ENCODE data around the gene ABR.

ABR gene

GRCh38 chr17:970364-970763 lies 209.4 kb downstream of the ABR start:
- no peaks in the 10 kb centered on the region for H3K36me3 ChIP-seq (ENCODE audit: insufficient read depth, low read length)
- H3K4me2 ChIP-seq (ENCODE audit: low read length), result peak overlapping the region; percentile 79
- H3K4me3 ChIP-seq (ENCODE audit: low read length), result no peak overlapping the region
- H3K27me3 ChIP-seq (ENCODE audit: control insufficient read depth, insufficient read depth, low read length), result peaks cover 7% of the 10 kb centered on the region
- no peak overlapping the region for H3K9ac ChIP-seq (ENCODE audit: low read depth, low read length)
- H3K4me1 ChIP-seq (ENCODE audit: control insufficient read depth, insufficient read depth, low read length), result peaks cover 14% of the 10 kb centered on the region
- no peaks in the 10 kb centered on the region for H3K9me3 ChIP-seq (replicated peaks; ENCODE audit: low read length)

DNA sequence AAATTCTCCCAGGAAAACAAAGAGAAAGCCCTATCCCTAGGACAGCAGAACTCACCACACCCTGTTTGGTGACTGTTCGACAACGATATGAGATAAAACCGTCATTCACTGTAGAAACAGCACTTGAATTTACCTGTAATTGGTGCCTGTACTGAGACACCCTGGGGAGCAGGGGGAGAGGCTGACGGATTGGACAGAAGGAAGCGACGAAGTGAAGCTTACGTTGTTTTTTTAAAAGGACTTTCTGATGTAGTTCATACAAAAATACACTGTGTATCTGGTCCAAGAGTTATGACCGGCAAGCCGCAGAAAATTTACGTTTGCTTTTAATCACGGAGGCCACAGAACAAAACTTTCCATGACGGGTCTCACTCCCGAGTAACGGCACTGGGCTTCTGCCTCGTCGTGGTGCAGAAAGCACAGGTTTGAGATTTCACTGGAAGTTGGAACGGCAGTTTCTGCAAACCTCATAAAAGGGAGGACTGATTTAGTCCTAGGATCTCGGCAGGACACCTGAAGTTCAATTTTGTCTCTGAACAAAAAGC lies 209.9 kb downstream of the ABR start:
- Histone ChIP-seq H3K4me2 (ENCODE audit: low read length) (peak overlapping the region; percentile 79), H3K4me3 (ENCODE audit: low read length) (peak overlapping the region; percentile 58), H3K9ac (ENCODE audit: low read depth, low read length) (peak overlapping the region; percentile 30)

GRCh38 chr17:968812-969730 lies 210.7 kb downstream of the ABR start:
- Histone ChIP-seq H3K4me2 (ENCODE audit: low read length) (peak overlapping the region; percentile 79), H3K27me3 (ENCODE audit: control insufficient read depth, insufficient read depth, low read length) (peaks cover 11% of the 10 kb centered on the region), H3K4me1 (ENCODE audit: control insufficient read depth, insufficient read depth, low read length) (peaks cover 14% of the 10 kb centered on the region), H3K9me3 (replicated peaks; ENCODE audit: low read length) (no peaks in the 10 kb centered on the region), H3K4me3 (ENCODE audit: low read length) (peak overlapping the region; percentile 58), H3K36me3 (ENCODE audit: insufficient read depth, low read length) (no peaks in the 10 kb centered on the region), H3K9ac (ENCODE audit: low read depth, low read length) (peak overlapping the region; percentile 30)

More for the DNA sequence above, 209.9 kb downstream of the ABR start:
- Histone ChIP-seq H3K27me3 (ENCODE audit: control insufficient read depth, insufficient read depth, low read length) (peaks cover 7% of the 10 kb centered on the region), H3K4me1 (ENCODE audit: control insufficient read depth, insufficient read depth, low read length) (peaks cover 14% of the 10 kb centered on the region), H3K9me3 (replicated peaks; ENCODE audit: low read length) (no peaks in the 10 kb centered on the region), H3K36me3 (ENCODE audit: insufficient read depth, low read length) (no peaks in the 10 kb centered on the region)

GRCh38 chr17:967122-967521 lies 212.7 kb downstream of the ABR start:
- Histone ChIP-seq H3K4me3 (ENCODE audit: low read length) (no peak overlapping the region), H3K9me3 (replicated peaks; ENCODE audit: low read length) (no peaks in the 10 kb centered on the region), H3K9ac (ENCODE audit: low read depth, low read length) (no peak overlapping the region), H3K4me2 (ENCODE audit: low read length) (no peak overlapping the region), H3K36me3 (ENCODE audit: insufficient read depth, low read length) (no peaks in the 10 kb centered on the region), H3K4me1 (ENCODE audit: control insufficient read depth, insufficient read depth, low read length) (peaks cover 14% of the 10 kb centered on the region), H3K27me3 (ENCODE audit: control insufficient read depth, insufficient read depth, low read length) (peaks cover 14% of the 10 kb centered on the region)

DNA sequence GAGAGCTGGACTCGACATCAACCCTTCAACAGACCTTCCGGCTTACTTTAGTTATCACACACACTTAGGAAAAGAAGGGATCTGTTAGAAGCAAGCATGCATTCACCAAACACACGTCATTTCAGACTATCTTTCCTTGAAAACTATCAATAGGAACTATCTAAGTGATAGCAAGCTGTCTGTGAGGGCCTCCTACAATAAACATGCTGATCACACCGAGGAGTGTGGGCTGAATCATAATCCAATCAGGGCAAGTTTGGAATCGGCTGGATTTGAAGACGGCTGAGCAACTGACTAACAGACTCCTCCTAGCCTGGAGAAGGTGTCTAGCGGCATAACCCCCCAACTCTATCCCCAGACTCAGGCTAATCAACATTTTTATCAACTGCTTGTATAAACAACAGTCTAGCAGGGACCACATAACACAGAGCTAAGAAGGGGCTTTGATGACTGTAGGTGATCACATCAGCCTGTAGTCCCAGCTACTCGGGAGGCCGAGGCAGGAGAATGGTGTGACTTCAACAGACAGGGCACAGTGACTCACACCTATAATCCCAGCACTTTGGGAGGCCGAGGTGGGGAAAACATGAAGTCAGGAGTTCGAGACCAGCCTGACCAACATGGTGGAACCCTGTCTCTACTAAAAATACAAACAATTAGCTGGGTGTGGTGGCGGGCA lies 214.3 kb downstream of the ABR start:
- Histone ChIP-seq H3K36me3 (ENCODE audit: insufficient read depth, low read length) (no peaks in the 10 kb centered on the region), H3K4me3 (ENCODE audit: low read length) (no peak overlapping the region), H3K9me3 (replicated peaks; ENCODE audit: low read length) (no peaks in the 10 kb centered on the region), H3K27me3 (ENCODE audit: control insufficient read depth, insufficient read depth, low read length) (peaks cover 12% of the 10 kb centered on the region), H3K4me1 (ENCODE audit: control insufficient read depth, insufficient read depth, low read length) (peaks cover 14% of the 10 kb centered on the region), H3K4me2 (ENCODE audit: low read length) (no peak overlapping the region), H3K9ac (ENCODE audit: low read depth, low read length) (no peak overlapping the region)

- Histone ChIP-seq H3K4me3 (ENCODE audit: low read length) (no peak overlapping the region), H3K36me3 (ENCODE audit: insufficient read depth, low read length) (no peaks in the 10 kb centered on the region), H3K27me3 (ENCODE audit: control insufficient read depth, insufficient read depth, low read length) (peaks cover 7% of the 10 kb centered on the region), H3K9me3 (replicated peaks; ENCODE audit: low read length) (no peaks in the 10 kb centered on the region), H3K4me1 (ENCODE audit: control insufficient read depth, insufficient read depth, low read length) (peaks cover 11% of the 10 kb centered on the region), H3K4me2 (ENCODE audit: low read length) (no peak overlapping the region), H3K9ac (ENCODE audit: low read depth, low read length) (no peak overlapping the region)
Measured at GRCh38 chr17:964876-965275, 214.9 kb downstream of the ABR start.

- Histone ChIP-seq H3K4me1 (ENCODE audit: control insufficient read depth, insufficient read depth, low read length) (no peaks in the 10 kb centered on the region), H3K36me3 (ENCODE audit: insufficient read depth, low read length) (no peaks in the 10 kb centered on the region), H3K27me3 (ENCODE audit: control insufficient read depth, insufficient read depth, low read length) (peaks cover 7% of the 10 kb centered on the region), H3K9ac (ENCODE audit: low read depth, low read length) (no peak overlapping the region), H3K4me3 (ENCODE audit: low read length) (no peak overlapping the region), H3K4me2 (ENCODE audit: low read length) (no peak overlapping the region), H3K9me3 (replicated peaks; ENCODE audit: low read length) (no peaks in the 10 kb centered on the region)
Measured at GRCh38 chr17:962670-963069, 217.1 kb downstream of the ABR start.

GRCh38 chr17:962166-962565 lies 217.6 kb downstream of the ABR start:
- Histone ChIP-seq H3K4me1 (ENCODE audit: control insufficient read depth, insufficient read depth, low read length) (no peaks in the 10 kb centered on the region), H3K9me3 (replicated peaks; ENCODE audit: low read length) (no peaks in the 10 kb centered on the region), H3K27me3 (ENCODE audit: control insufficient read depth, insufficient read depth, low read length) (peaks cover 7% of the 10 kb centered on the region), H3K4me3 (ENCODE audit: low read length) (no peak overlapping the region), H3K4me2 (ENCODE audit: low read length) (no peak overlapping the region), H3K36me3 (ENCODE audit: insufficient read depth, low read length) (no peaks in the 10 kb centered on the region), H3K9ac (ENCODE audit: low read depth, low read length) (no peak overlapping the region)

GRCh38 chr17:958712-959451 lies 220.9 kb downstream of the ABR start:
- Histone ChIP-seq H3K4me1 (ENCODE audit: control insufficient read depth, insufficient read depth, low read length) (no peaks in the 10 kb centered on the region), H3K36me3 (ENCODE audit: insufficient read depth, low read length) (no peaks in the 10 kb centered on the region), H3K9ac (ENCODE audit: low read depth, low read length) (no peak overlapping the region), H3K4me2 (ENCODE audit: low read length) (no peak overlapping the region), H3K27me3 (ENCODE audit: control insufficient read depth, insufficient read depth, low read length) (peaks cover 3% of the 10 kb centered on the region), H3K9me3 (replicated peaks; ENCODE audit: low read length) (no peaks in the 10 kb centered on the region), H3K4me3 (ENCODE audit: low read length) (no peak overlapping the region)

DNA sequence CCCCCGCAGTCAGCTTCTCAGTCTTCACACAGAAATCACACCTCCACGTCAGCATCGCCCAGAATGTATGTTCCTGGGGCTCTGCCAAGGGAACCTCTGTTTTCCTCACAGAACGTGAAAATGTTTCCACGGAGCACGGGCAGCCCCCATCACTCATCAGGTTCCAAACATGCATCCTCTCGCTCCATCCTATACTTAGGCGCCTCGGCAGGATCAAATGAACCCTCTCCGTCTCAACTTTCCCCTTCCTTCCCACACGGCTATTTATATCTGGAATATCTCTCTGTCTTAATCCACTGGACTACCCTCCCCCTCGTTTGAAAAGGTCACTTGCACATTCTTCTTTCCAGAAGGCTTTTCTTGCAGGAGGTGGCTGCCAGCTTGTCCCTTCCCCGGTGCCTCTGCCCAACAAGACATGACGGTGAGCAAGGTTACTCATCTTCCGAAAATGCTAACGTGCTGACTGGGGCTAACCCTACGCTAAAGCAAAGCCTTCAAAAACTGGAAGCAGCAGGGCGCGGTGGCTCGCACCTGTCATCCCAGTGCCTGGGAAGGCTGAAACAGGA lies 221.8 kb downstream of the ABR start:
- Histone ChIP-seq H3K9ac (ENCODE audit: low read depth, low read length) (no peak overlapping the region), H3K9me3 (replicated peaks; ENCODE audit: low read length) (no peaks in the 10 kb centered on the region), H3K27me3 (ENCODE audit: control insufficient read depth, insufficient read depth, low read length) (peaks cover 3% of the 10 kb centered on the region), H3K4me1 (ENCODE audit: control insufficient read depth, insufficient read depth, low read length) (no peaks in the 10 kb centered on the region), H3K36me3 (ENCODE audit: insufficient read depth, low read length) (no peaks in the 10 kb centered on the region), H3K4me3 (ENCODE audit: low read length) (no peak overlapping the region), H3K4me2 (ENCODE audit: low read length) (no peak overlapping the region)

- Histone ChIP-seq H3K27me3 (ENCODE audit: control insufficient read depth, insufficient read depth, low read length) (no peaks in the 10 kb centered on the region), H3K9ac (ENCODE audit: low read depth, low read length) (no peak overlapping the region)
Measured at GRCh38 chr17:956905-957304, 222.9 kb downstream of the ABR start.

More at GRCh38 chr17:956905-957304, 222.9 kb downstream of the ABR start:
- Histone ChIP-seq H3K9me3 (replicated peaks; ENCODE audit: low read length) (no peaks in the 10 kb centered on the region), H3K4me1 (ENCODE audit: control insufficient read depth, insufficient read depth, low read length) (peaks cover 1% of the 10 kb centered on the region), H3K36me3 (ENCODE audit: insufficient read depth, low read length) (no peaks in the 10 kb centered on the region), H3K4me2 (ENCODE audit: low read length) (no peak overlapping the region), H3K4me3 (ENCODE audit: low read length) (no peak overlapping the region)

All from skeletal muscle satellite cell (primary cell).